ENCODE data around the gene CTLA4. TPM values are rescaled to one million over a fixed set of nuclear protein-coding genes. Genes with fewer than 3 reads are reported as not detected.

The CTLA4 gene
- total and polyA plus RNA-seq, 2 experiments from 2014 or later: not detected

DNA sequence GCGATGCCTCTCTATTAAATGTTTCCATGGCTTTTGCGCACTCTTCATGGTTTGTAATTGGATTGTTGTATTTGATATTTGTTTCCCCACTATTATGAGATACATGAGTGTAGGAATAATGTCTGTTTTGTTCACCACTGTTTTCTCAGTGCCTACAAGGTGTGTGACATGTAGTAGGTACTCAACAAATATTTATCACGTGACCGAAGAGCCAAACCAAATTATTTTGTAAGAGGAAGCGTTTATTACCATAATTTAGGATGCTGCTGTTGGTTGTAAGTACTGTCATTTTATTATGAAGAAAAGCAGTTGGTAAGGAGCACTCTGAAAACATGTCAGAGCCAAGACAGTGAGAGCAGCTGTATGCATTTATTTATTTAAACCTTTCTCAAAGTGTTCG is 32.2 kb upstream of the CTLA4 start:
- Histone ChIP-seq H2AFZ (peak overlapping the region; percentile 86; the same call in 1 of the 2 replicates), H3K79me2 (replicated peaks; ENCODE audit: insufficient read depth) (no peaks in the 10 kb centered on the region), H3K27me3 (ENCODE audit: insufficient read depth) (no peaks in the 10 kb centered on the region), H3F3A (replicated peaks; ENCODE audit: low read depth) (no peaks in the 10 kb centered on the region), H3K4me3 (no peak overlapping the region), H3K4me2 (no peak overlapping the region), H3K27ac (ENCODE audit: low read depth) (no peak overlapping the region), H4K20me1 (replicated peaks; ENCODE audit: insufficient read depth) (no peaks in the 10 kb centered on the region), H3K4me1 (ENCODE audit: insufficient read depth) (peaks cover 6% of the 10 kb centered on the region), H3K9me2 (ENCODE audit: insufficient read depth) (no peaks in the 10 kb centered on the region), H3K36me3 (ENCODE audit: insufficient read depth) (no peaks in the 10 kb centered on the region)
- no peaks in the 10 kb centered on the region for H3K36me3 Mint-ChIP-seq (ENCODE audit: low read depth)
- H3K27me3 Mint-ChIP-seq (ENCODE audit: insufficient read depth, low read depth, poor library complexity): no peaks in the 10 kb centered on the region
- H3K4me3 Mint-ChIP-seq: no peak overlapping the region
- ATAC-seq (no peak), DNase-seq (ENCODE audit: low spot score) (no peak)
- H3K4me1 Mint-ChIP-seq: peaks cover 13% of the 10 kb centered on the region
- no peak overlapping the region for H3K27ac Mint-ChIP-seq
- H3K9me3 Mint-ChIP-seq: no peaks in the 10 kb centered on the region
- TF ChIP-seq ZNF114 (CRISPR knock-in tag; IDR thresholded peaks at IDR 0.05): no peak
- TF ChIP-seq EZH2phosphoT487 (IDR thresholded peaks at IDR 0.05; ENCODE audit: unreplicated experiment): no peak
- TF ChIP-seq, protein P1, sequence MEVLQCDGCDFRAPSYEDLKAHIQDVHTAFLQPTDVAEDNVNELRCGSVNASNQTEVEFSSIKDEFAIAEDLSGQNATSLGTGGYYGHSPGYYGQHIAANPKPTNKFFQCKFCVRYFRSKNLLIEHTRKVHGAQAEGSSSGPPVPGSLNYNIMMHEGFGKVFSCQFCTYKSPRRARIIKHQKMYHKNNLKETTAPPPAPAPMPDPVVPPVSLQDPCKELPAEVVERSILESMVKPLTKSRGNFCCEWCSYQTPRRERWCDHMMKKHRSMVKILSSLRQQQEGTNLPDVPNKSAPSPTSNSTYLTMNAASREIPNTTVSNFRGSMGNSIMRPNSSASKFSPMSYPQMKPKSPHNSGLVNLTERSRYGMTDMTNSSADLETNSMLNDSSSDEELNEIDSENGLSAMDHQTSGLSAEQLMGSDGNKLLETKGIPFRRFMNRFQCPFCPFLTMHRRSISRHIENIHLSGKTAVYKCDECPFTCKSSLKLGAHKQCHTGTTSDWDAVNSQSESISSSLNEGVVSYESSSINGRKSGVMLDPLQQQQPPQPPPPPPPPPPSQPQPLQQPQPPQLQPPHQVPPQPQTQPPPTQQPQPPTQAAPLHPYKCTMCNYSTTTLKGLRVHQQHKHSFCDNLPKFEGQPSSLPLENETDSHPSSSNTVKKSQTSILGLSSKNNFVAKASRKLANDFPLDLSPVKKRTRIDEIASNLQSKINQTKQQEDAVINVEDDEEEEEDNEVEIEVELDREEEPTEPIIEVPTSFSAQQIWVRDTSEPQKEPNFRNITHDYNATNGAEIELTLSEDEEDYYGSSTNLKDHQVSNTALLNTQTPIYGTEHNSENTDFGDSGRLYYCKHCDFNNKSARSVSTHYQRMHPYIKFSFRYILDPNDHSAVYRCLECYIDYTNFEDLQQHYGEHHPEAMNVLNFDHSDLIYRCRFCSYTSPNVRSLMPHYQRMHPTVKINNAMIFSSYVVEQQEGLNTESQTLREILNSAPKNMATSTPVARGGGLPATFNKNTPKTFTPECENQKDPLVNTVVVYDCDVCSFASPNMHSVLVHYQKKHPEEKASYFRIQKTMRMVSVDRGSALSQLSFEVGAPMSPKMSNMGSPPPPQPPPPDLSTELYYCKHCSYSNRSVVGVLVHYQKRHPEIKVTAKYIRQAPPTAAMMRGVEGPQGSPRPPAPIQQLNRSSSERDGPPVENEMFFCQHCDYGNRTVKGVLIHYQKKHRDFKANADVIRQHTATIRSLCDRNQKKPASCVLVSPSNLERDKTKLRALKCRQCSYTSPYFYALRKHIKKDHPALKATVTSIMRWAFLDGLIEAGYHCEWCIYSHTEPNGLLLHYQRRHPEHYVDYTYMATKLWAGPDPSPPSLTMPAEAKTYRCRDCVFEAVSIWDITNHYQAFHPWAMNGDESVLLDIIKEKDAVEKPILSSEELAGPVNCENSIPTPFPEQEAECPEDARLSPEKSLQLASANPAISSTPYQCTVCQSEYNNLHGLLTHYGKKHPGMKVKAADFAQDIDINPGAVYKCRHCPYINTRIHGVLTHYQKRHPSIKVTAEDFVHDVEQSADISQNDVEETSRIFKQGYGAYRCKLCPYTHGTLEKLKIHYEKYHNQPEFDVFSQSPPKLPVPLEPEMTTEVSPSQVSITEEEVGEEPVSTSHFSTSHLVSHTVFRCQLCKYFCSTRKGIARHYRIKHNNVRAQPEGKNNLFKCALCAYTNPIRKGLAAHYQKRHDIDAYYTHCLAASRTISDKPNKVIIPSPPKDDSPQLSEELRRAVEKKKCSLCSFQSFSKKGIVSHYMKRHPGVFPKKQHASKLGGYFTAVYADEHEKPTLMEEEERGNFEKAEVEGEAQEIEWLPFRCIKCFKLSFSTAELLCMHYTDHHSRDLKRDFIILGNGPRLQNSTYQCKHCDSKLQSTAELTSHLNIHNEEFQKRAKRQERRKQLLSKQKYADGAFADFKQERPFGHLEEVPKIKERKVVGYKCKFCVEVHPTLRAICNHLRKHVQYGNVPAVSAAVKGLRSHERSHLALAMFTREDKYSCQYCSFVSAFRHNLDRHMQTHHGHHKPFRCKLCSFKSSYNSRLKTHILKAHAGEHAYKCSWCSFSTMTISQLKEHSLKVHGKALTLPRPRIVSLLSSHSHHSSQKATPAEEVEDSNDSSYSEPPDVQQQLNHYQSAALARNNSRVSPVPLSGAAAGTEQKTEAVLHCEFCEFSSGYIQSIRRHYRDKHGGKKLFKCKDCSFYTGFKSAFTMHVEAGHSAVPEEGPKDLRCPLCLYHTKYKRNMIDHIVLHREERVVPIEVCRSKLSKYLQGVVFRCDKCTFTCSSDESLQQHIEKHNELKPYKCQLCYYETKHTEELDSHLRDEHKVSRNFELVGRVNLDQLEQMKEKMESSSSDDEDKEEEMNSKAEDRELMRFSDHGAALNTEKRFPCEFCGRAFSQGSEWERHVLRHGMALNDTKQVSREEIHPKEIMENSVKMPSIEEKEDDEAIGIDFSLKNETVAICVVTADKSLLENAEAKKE (CRISPR knock-in tag; IDR thresholded peaks at IDR 0.05): no peak
- TF ChIP-seq POLR2AphosphoS5 (IDR thresholded peaks at IDR 0.05; ENCODE audit: low read depth): no peak
- no peak for TF ChIP-seq JUNB (IDR thresholded peaks at IDR 0.05; ENCODE audit: unreplicated experiment)
- TF ChIP-seq, protein P2, sequence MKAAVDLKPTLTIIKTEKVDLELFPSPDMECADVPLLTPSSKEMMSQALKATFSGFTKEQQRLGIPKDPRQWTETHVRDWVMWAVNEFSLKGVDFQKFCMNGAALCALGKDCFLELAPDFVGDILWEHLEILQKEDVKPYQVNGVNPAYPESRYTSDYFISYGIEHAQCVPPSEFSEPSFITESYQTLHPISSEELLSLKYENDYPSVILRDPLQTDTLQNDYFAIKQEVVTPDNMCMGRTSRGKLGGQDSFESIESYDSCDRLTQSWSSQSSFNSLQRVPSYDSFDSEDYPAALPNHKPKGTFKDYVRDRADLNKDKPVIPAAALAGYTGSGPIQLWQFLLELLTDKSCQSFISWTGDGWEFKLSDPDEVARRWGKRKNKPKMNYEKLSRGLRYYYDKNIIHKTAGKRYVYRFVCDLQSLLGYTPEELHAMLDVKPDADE (IDR thresholded peaks at IDR 0.05): no peak
- no peak for TF ChIP-seq ZNF331 (CRISPR knock-in tag; IDR thresholded peaks at IDR 0.05; ENCODE audit: low read depth)
- TF ChIP-seq NANOG (IDR thresholded peaks at IDR 0.05; ENCODE audit: borderline replicate concordance): no peak
- TF ChIP-seq, protein P3, sequence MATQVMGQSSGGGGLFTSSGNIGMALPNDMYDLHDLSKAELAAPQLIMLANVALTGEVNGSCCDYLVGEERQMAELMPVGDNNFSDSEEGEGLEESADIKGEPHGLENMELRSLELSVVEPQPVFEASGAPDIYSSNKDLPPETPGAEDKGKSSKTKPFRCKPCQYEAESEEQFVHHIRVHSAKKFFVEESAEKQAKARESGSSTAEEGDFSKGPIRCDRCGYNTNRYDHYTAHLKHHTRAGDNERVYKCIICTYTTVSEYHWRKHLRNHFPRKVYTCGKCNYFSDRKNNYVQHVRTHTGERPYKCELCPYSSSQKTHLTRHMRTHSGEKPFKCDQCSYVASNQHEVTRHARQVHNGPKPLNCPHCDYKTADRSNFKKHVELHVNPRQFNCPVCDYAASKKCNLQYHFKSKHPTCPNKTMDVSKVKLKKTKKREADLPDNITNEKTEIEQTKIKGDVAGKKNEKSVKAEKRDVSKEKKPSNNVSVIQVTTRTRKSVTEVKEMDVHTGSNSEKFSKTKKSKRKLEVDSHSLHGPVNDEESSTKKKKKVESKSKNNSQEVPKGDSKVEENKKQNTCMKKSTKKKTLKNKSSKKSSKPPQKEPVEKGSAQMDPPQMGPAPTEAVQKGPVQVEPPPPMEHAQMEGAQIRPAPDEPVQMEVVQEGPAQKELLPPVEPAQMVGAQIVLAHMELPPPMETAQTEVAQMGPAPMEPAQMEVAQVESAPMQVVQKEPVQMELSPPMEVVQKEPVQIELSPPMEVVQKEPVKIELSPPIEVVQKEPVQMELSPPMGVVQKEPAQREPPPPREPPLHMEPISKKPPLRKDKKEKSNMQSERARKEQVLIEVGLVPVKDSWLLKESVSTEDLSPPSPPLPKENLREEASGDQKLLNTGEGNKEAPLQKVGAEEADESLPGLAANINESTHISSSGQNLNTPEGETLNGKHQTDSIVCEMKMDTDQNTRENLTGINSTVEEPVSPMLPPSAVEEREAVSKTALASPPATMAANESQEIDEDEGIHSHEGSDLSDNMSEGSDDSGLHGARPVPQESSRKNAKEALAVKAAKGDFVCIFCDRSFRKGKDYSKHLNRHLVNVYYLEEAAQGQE (IDR thresholded peaks at IDR 0.05; ENCODE audit: unreplicated experiment): no peak
- TF ChIP-seq CTCF (conservative IDR thresholded peaks at IDR 0.05; ENCODE audit: low read depth in 2 of 2): no peak
- no peak for TF ChIP-seq STAT1 (IDR thresholded peaks at IDR 0.05; ENCODE audit: unreplicated experiment)
- TF ChIP-seq CREB1 (CRISPR knock-in tag; IDR thresholded peaks at IDR 0.05; ENCODE audit: low read depth): no peak
- no peak for TF ChIP-seq EZH2 (IDR thresholded peaks at IDR 0.05; ENCODE audit: low read depth, unreplicated experiment)
